NB4 (cell line): Measurements from ENCODE around the gene TTC33.

Experiments
- CTCF ChIP-seq: IDR thresholded peaks from one replicate; pipeline ENCODE4 v1.5.1; 2012; ENCODE audit warnings: low read depth, low read length
- MAX ChIP-seq: IDR thresholded peaks from 2 replicates; pipeline ENCODE4 v1.6.1; 2011; ENCODE audit warnings: low read depth, low read length
- POLR2A ChIP-seq: IDR thresholded peaks from 2 replicates; pipeline ENCODE4 v1.6.1; 2011; ENCODE audit warnings: mild to moderate bottlenecking; ENCODE audit not compliant: insufficient read length; ENCODE audit errors: extremely low read depth

DNA sequence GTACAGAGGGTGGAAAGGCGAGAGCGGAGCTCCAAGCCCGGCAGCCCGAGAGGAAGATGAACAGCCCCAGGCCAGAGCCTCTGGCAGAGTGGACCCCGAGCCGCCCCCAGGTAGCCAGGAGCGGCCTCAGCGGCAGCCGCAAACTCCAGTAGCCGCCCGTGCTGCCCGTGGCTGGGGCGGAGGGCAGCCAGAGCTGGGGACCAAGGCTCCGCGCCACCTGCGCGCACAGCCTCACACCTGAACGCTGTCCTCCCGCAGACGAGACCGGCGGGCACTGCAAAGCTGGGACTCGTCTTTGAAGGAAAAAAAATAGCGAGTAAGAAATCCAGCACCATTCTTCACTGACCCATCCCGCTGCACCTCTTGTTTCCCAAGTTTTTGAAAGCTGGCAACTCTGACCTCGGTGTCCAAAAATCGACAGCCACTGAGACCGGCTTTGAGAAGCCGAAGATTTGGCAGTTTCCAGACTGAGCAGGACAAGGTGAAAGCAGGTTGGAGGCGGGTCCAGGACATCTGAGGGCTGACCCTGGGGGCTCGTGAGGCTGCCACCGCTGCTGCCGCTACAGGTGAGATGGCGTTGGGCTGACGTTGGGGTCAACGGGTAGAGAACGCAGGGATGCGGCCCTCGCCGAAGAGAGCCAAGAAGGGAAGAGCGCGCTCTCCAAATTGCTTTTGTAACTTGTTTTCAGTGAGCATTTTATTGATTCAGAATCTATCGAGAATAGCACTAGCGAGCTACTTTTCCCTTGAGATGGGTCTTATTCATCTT, 75.7 kb downstream of the TTC33 start, which contains the start of gene PTGER4:
- TF ChIP-seq CTCF = no peak
- TF ChIP-seq POLR2A = peak; percentile 91
- TF ChIP-seq MAX = no peak
